ENCODE measurements around the gene TSEN34.
"Not testable (repeated sequence)": the region's sequence is repeated elsewhere in the genome, so short reads cannot be mapped to it uniquely, and the experiment has no call there.

Gene TSEN34

GRCh38 chr19:54162241-54162805, 28.8 kb upstream of the TSEN34 start:
- no peak for FAIRE-seq

DNA sequence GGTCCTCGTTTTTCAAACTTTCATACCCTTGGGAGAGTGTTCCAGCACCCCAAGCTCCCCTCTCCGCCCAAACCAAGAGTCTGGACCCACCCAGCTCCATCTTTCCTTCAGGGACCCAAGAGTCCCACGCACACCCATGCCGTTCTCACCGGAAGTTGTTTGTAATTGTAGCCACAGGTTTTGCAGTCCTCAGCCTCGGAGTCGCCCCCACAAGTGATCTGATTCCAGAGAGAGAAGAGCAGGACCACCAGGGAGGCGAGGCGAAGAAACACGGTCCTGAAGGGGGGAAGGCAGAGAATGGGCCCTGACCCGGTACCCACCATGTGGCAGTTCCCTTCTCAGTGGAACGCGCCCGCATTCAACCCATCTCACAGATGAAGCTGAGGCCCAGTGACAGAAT, 28.2 kb upstream of the TSEN34 start:
- FAIRE-seq, result no peak

DNA sequence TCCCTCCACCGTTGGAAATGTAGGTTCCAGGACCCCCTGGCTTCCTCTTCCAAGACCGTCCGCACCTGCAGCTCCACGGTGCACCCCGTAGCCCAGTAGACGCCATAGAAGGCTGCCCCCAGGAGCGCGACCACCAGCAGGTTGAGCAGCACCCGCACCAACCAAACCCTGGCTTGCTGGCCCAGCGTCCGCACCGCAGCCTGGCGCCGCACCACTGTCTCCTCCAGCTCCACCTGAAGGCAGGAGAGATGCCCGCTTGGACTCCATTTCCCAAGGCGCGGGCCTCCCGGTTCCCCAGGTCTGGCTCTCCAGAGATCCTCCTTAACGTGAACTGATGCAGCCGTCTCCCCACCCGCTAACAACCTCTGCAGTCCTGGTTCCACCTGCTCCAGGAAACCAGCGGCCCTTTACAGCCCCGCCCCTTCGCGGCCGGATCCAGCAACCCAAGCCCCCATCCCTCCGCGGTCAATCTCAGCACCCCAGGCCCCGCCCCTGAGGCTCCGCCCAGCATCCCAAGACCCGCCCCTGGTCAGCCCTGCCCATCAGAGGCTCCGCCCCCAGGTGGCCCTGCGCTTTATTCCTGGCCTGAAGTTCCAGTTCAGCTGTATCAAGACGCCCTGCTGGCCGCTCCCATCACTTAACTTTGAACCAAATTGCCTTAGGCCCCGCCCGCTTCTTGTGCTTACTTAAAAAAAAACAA, 26.6 kb upstream of the TSEN34 start:
- no peak for FAIRE-seq

DNA sequence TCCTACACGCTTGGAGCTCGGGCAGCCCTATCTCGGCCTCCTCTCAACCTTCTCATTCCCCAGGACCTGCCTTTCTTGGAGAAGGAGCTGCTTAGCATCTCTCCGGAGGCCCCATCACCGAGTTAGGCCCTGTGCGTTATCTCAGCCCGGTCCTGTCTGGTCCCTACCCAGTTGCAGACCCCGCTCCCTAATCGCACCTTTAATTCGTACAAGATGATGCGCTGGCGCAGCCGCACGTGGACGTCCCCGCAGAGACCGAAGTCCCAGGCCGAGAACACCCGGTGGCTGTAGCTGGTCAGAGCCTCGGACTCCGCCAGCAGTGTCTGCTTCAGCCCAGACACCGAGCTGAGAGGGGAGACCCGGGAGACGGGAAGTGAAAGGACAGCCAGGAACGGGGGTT, 25.9 kb upstream of the TSEN34 start:
- no peak for FAIRE-seq

- FAIRE-seq, result peak; percentile 85
Measured at GRCh38 chr19:54168174-54168917, 22.8 kb upstream of the TSEN34 start.

DNA sequence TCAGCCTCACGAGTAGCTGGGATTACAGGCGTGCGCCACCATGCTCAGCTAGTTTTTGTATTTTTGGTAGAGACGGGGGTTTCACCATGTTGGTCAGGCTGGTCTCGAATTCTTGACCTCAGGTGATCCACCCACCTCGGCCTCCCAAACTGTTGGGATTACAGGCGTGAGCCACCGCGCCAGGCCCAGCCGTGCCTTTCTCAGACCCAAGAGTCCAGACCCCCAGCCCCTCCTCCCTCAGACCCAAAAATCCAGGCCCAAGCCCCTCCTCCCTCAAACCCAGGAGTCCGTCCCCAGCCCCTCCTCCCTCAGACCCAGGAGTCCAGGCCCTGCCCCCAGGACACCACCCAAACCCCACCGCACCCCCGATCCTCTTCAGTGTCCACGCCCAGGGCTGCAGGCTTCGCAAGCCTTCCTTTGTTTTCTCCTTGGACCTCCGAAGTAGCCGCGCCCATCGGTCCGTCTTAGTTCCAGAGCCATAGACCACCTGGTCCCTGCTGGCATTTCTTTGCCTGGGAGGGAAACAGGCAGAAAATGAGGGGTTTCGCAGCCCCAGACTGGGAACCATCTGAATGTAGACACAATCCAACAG, 21.9 kb upstream of the TSEN34 start:
- FAIRE-seq, result no peak

- not testable (repeated sequence) for FAIRE-seq
Measured at GRCh38 chr19:54171736-54172431, 19.2 kb upstream of the TSEN34 start.

GRCh38 chr19:54172471-54173358, 18.4 kb upstream of the TSEN34 start, which contains the start of gene TMC4:
Gene TMC4, minus strand, starts transcription at chr19:54173160. Its CDS starts 43 bp downstream, at chr19:54173117.
- peak; percentile 78 for FAIRE-seq

DNA sequence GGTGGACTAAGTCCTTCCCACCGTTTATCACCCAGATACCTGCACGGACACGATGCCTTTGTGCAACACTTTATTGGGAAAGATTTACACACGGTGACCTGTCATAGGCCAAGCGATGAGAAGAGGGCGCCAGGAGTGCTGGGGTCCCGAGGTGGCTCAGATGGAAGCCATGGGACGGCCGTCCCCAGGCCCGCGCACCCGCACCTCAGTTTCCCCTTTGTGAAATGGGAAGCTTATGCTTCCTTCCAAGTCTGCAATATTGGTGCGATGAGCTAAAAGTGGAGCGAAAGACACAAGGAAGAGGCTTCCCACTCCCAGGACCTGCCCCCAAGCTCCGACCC, 17.8 kb upstream of the TSEN34 start:
- no peak for FAIRE-seq

DNA sequence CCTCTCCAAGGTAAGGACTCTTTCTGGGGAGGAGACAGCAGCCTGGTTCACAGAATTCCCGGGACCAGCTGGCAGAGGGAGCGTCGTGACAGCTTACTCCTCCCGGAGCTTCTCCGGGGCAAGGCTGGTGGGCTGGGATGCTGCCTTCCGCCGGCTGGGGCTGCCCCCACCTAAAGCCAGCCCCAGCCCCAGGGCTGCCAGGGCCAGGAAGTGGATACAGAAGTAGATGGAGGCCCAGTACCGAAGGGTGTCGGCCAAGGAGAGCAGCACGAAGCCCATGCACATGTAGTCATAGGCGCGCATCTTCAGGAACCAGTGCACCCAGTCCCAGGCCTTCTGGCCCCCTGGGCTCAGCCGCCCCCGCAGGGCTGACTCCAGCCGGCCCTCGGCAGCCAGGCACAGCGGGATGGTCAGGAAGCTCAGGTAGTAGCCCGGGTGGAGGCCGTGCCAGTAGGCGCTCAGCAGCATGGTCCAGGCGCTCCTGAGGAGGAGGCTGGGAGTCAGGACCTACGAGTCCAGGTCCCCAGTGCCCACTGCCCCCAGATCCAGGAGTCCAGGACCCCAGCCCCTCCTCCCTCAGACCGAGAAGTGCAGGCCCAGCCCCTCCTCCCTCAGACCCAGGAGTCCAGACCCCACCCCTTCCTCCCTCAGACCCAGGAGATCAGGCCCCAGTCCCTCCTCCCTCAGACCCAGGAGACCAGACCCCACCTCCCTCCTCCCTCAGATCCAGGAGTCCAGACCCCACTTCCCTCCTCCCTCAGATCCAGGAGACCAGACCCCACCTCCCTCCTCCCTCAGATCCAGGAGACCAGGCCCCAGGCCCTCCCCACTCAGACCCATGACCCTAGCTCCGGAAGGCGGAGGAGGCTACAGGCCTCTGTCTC, 16.9 kb upstream of the TSEN34 start:
- no peak for FAIRE-seq

DNA sequence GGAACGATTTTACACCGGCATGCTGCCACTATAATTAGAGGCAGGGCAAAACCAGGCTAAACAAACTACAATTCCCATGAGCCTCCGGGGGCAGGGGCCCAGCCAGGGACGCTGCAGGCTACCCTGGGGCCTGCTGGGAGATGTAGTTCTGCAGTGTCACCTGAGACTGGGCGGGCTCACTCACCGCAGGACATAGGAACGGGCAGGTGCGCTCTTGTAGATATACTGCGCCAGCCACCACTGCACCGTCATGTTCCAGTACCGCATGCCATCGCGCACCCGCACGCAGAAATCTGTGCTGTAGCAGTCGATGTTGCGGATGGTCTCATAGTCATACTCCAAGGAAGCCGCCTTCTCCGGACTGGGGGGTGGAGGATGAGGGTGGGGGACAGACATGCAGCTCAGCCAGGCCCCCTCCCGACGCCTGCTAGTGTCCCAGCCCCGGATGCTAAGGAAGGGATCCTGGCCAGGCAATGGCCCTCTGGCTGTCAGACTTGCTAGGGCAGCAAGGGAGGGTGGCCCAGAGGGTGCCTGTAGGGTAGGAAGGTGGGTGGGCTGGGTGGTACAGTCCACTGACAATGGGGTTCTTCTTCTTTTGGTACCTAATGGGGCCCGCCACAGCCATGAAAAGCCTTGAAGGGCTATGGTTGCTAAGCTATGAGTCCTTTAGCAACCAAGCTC, 12.4 kb upstream of the TSEN34 start:
- no peak for FAIRE-seq

- FAIRE-seq, result no peak
Measured at GRCh38 chr19:54179262-54179852, 11.8 kb upstream of the TSEN34 start.

DNA sequence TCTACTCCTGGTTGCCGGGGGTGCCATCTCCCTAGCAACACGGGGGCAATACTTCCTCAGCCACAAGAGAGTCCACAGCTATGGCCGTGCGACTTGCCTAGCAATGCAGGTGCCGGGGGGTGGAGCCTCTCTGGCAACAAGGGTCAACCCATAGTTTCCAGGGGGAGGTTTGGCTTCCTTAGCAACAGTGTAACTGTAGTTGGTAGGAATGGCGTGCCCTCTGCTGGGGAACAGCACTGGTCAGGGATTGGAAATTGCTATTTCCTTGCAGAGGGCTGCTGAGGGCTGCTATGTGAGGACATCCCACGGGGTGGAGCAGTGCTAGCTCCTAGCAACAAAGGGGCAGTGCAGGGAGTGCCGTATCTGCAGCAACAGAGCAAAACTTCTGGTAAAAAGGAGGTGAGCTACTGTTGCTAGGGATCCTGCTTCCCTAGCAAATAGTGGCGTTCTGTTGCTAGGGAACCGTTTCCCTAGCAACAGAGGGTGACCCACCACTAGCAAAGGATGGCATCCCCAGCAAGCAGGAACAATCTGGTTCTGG, 11.1 kb upstream of the TSEN34 start:
- peak; percentile 97 for FAIRE-seq

DNA sequence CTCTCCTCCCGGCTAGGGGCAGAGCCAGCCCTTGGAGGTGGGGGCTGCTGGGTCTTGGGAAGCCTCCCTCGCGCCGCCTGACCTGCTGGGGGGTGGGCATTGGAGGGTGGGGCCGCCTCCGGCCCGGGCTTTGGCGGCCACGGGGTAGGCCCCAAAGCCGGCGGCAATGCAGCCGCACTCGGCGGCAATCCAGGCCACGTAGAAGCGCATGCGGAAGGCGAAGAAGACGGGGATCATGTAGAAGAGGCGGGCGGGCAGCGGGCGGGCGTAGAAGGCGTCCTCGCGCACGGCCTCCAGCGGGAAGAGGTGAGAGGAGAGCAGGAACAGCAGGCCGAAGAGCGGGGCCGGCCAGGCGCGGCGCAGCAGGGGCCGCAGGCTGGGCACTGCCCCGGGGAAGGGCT, 10.4 kb upstream of the TSEN34 start:
- no peak for FAIRE-seq

- not testable (repeated sequence) for FAIRE-seq
Measured at GRCh38 chr19:54181894-54182293, 9.2 kb upstream of the TSEN34 start.

- no peak for FAIRE-seq
Measured at GRCh38 chr19:54183431-54183830, 7.7 kb upstream of the TSEN34 start.

- no peak for FAIRE-seq
Measured at GRCh38 chr19:54186351-54186750, 4.8 kb upstream of the TSEN34 start.

DNA sequence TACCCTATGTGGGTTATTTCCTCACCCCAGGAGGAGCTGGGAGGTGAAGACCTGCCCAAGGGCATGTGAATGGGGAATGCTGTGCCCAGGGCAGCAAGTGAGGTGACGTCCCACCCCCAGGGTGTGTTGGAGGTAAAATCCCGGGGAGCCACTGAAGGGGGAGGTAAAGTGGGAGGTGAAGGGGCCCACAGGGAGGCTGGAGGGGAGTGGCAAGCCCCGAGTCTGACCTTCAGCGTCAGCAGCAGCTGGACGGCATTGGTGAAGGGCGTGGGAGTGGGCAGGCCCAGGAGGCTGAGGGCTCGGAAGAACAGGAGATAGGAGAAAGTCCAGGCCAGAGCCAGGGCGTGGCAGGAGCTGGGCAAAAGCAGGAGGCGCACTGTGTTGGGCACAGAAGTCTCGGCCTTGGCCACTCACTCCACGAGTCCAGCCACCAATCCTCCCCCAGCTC, 4.2 kb upstream of the TSEN34 start:
- FAIRE-seq, result no peak

GRCh38 chr19:54188215-54188871, 2.8 kb upstream of the TSEN34 start:
- no peak for FAIRE-seq

Data from G401.6 (cell line).